ENCODE data around the gene PKNOX2.

- TF ChIP-seq CTCF (IDR thresholded peaks at IDR 0.05; ENCODE audit: low read length) (no peak), EZH2 (optimal IDR thresholded peaks at IDR 0.05; ENCODE audit: low read depth, low read length) (no peak)
Measured at GRCh38 chr11:125235071-125235471, 70.5 kb downstream of the PKNOX2 start.
